Adrenal gland (tissue), 12 donors: ENCODE results near the gene PYCR2. TPM values are rescaled to one million over a fixed set of nuclear protein-coding genes. Genes with fewer than 3 reads are reported as not detected.

Experiments used
- DNase-seq, 7 donors: peaks; one replicate each; pipeline ENCODE4 v3.0.0-alpha.2; 2019 to 2020
- H3K27ac ChIP-seq, 5 donors: fragments of 200-600 bp; sonication (generic) in 4 of 5; 1 replicate in 3 of 5; 2 replicates in 2 of 5; pipeline versions ENCODE4 v1.5.1 to v1.8.0; 2016 to 2020; ENCODE audit warnings: mild to moderate bottlenecking in 1 of 5
- H3K27me3 ChIP-seq: fragments of 200-600 bp; 2 replicates; pipeline ENCODE4 v1.8.0; 2021
- H3K36me3 ChIP-seq, 2 donors: fragments of 200-600 bp; replicated peaks in 1 of 2; 1 replicate in 1 of 2; 2 replicates in 1 of 2; pipeline versions ENCODE4 v1.5.1 to v1.8.0; 2018 to 2022
- H3K4me1 ChIP-seq, 2 donors: fragments of 200-600 bp; replicated peaks in 1 of 2; 1 replicate in 1 of 2; 2 replicates in 1 of 2; pipeline versions ENCODE4 v1.5.1 to v1.8.0; 2018 to 2021
- H3K4me3 ChIP-seq, 4 donors: fragments of 200-600 bp; sonication (generic) in 3 of 4; one replicate each; pipeline ENCODE4 v1.5.1; 2016 to 2018
- H3K9me3 ChIP-seq, 3 donors: fragments of 200-600 bp; sonication (generic) in 1 of 3; replicated peaks in 1 of 3; 1 replicate in 2 of 3; 2 replicates in 1 of 3; pipeline versions ENCODE4 v1.5.1 to v1.8.0; 2016 to 2021
- CTCF ChIP-seq, 6 experiments: fragments of 450-650 bp in 4 of 6; fragments of 200-600 bp in 2 of 6; sonication (generic) in 1 of 6; IDR thresholded peaks; 1 replicate in 5 of 6; 2 replicates in 1 of 6; pipeline versions ENCODE4 v1.5.1 to v1.8.0; 2016 to 2021; ENCODE audit warnings: antibody characterized with exemption in 6 of 6, mild to moderate bottlenecking in 2 of 6, moderate library complexity in 1 of 6
- POLR2A ChIP-seq, 2 donors: fragments of 450-650 bp; IDR thresholded peaks; one replicate each; pipeline ENCODE4 v1.6.1; 2017; ENCODE audit warnings: antibody characterized with exemption in 2 of 2, mild to moderate bottlenecking in 2 of 2, moderate library complexity in 1 of 2
- WGBS, 4 donors: extraction: QIAGEN DNeasy Blood & Tissue Kit in 2 of 4; methylation state at CpG; one replicate each; pipeline versions ENCODE4 v1.1.5 to v1.1.7; 2013 to 2017; 5-methylcytosine and 5-hydroxymethylcytosine counted together
- intact Hi-C, 2 donors: fragments of 100-400 bp; cut with DNase I; formaldehyde crosslinking; loops; one replicate each; pipeline versions ENCODE4 v1.14.1 to v1.15.0; 2022 to 2023
- polyA plus RNA-seq, 3 donors: library from polyadenylated mRNA; stranded (reverse); fragments of 200-250 nt in 2 of 3; fragments of 350-450 nt in 1 of 3; fragmentation: Illumina TruSeq in 1 of 3; extraction: RNeasy Lipid Tissue Mini Kit (QIAGEN cat#74804) in 1 of 3; gene quantifications; one replicate each; pipeline ENCODE4 v1.2.3, GENCODE V29; 2013 to 2014
- total RNA-seq, 9 donors: library from RNA; depleted of rRNA in 4 of 9; stranded (reverse); fragments of >200 nt in 4 of 9; fragments of 120-200 nt in 1 of 9; fragmentation: NEBNext Ultra II Directional in 1 of 9; extraction: Animal tissue kit (Norgen Biotek cat#: 25700) in 1 of 9; gene quantifications; one replicate each; pipeline versions ENCODE4 v1.1.0 to v1.2.4, GENCODE V29; 2013 to 2023
- donor health status: healthy with polysubstance abuse.
- donor health status: Bipolar disorder and iron deficiency.
- donor health status: DM: yes; HTN: yes; CAD: no.
- donor health status: DM: no; HTN: no; CAD: no.
- donor health status: DM: no; HTN: no; CAD: no.
- donor health status: DM: yes; HTN: yes; CAD: no.

PYCR2 gene
- total and polyA plus RNA-seq, 12 donors = 76.0 to 135 (median 84.2) TPM

GRCh38 chr1:225877580-225877979 lies 46.5 kb downstream of the PYCR2 start:
- Histone ChIP-seq H3K4me1 (peaks cover 25 to 38% of the 10 kb centered on the region in 2 donors), H3K36me3 (peaks cover 0 to 24% of the 10 kb centered on the region in 2 donors), H3K9me3 (no peaks in the 10 kb centered on the region), H3K27me3 (no peaks in the 10 kb centered on the region), H3K27ac (peak overlapping the region in 2 of 5 donors; percentile 49 to 54), H3K4me3 (no peak overlapping the region)
- TF ChIP-seq CTCF (IDR thresholded peaks at IDR 0.05) = peak; percentile 21 to 42 (median 37)
- no peak for TF ChIP-seq POLR2A (IDR thresholded peaks at IDR 0.05)
- intact Hi-C loops = loop anchor here in 1 of 2 donors (2.0 kb wide), 1 partner anchor 71 kb away; no protein-coding TSS in a partner anchor
- peak in 6 of 7 donors; percentile 58 to 80 (median 69) for DNase-seq
- 32 to 47% (median 37%) methylated on average over 7 to 10 of the region's 10 CpGs for WGBS, 4 donors

DNA sequence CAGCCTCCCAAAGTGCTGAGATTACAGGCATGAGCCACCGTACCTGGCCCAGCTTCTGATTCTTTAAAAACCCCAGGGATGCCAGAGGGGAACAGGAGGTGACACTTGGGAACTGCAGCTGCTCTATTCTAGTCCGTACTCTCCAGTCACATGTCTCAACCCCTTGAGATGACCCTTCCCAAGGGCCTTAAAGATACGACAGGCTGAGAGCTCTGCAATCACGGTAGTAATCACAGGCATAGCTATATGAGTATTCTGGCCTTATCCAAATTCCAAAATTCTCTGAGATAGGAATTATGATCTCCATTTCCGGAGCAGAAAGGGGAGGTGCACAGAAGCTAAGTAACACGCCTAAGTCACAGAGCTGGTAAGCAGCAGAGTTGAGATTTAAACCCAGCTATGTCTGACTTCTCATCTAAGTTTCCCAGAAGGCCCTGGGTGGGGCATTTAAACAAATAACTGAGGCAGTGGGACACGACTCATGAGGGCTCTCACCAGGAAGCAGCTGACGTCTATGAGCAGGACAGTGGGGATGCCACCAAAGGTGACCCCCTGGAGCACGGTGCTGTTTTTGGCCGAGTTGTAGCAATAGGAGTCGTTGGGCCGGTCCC lies 47.0 kb downstream of the PYCR2 start:
- intact Hi-C loops = loop anchor here in 1 of 2 donors (2.0 kb wide), 1 partner anchor 70 kb away; no protein-coding TSS in a partner anchor
- Histone ChIP-seq H3K27me3 (no peaks in the 10 kb centered on the region), H3K4me3 (no peak overlapping the region), H3K4me1 (peaks cover 25 to 38% of the 10 kb centered on the region in 2 donors), H3K27ac (peak overlapping the region in 1 of 5 donors; percentile 54), H3K9me3 (no peaks in the 10 kb centered on the region), H3K36me3 (peaks cover 0 to 24% of the 10 kb centered on the region in 2 donors)
- no peak for DNase-seq
- WGBS, 4 donors = 81 to 86% (median 83%) methylated on average over 6 to 12 of the region's 12 CpGs
- TF ChIP-seq CTCF (IDR thresholded peaks at IDR 0.05) (no peak), POLR2A (IDR thresholded peaks at IDR 0.05) (no peak)

DNA sequence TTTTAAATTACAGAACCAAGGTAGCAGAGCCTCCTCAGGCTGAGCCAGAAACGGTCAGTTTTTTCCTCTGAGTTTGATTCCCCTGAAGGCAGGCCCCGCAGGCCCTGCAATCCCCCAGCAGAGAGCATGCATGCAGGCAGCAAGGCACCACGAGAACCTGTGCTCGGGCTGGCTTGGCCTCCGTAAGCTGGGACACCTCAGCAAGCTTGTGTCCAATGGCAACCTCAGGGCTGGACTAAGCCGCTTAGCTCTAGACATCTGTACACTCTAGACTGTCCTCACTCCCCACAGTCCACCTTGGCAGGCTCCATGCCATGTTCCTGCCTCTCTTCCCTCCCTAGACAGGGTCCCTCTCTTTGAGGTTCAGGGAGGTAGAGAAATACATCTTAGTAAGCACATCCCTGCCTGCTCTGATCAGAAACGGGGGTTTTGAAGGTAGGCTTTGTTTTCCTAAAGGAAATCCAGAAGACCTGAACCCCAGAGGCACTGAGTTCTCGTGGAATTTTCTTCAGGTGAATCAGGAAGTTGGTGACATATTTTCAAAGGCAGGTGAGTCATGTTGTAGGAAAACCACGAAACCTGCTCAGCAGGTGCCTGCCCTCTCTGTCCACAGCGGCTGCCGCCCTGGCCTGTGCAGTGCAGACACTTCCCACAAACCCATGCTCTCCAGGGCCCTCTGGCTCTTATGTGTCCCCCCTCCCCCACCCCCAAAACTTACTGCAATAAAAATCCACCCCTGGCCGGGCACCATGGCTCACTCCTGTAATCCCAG lies 48.8 kb downstream of the PYCR2 start:
- WGBS, 4 donors = 86 to 93% (median 92%) methylated on average over 6 to 12 of the region's 12 CpGs

More for the DNA sequence above, 48.8 kb downstream of the PYCR2 start:
- no peak overlapping the region for H3K4me3 ChIP-seq
- H3K27ac ChIP-seq = no peak overlapping the region
- intact Hi-C loops = no loop called here
- peaks cover 0 to 40% of the 10 kb centered on the region in 2 donors for H3K36me3 ChIP-seq
- H3K27me3 ChIP-seq = no peaks in the 10 kb centered on the region
- DNase-seq = no peak
- no peaks in the 10 kb centered on the region for H3K9me3 ChIP-seq
- H3K4me1 ChIP-seq = peaks cover 12 to 25% of the 10 kb centered on the region in 2 donors
- TF ChIP-seq POLR2A (IDR thresholded peaks at IDR 0.05) = no peak
- TF ChIP-seq CTCF (IDR thresholded peaks at IDR 0.05) = no peak
